Hepatocyte (in vitro differentiated cells): ENCODE results near the gene GANC.

Experiments
- EZH2 ChIP-seq: fragments of 200-600 bp; sonication (generic); IDR thresholded peaks from 2 replicates; pipeline ENCODE4 v1.6.1; 2016; ENCODE audit warnings: antibody characterized with exemption, mild to moderate bottlenecking, borderline replicate concordance
- EZH2phosphoT487 ChIP-seq: fragments of 200-600 bp; sonication (generic); IDR thresholded peaks from one replicate; pipeline ENCODE4 v1.6.1; 2018; ENCODE audit warnings: antibody characterized with exemption, mild to moderate bottlenecking, low read depth, moderate library complexity; ENCODE audit not compliant: unreplicated experiment, severe bottlenecking
- TF ChIP-seq, protein P1 (sequence below): fragments of 200-600 bp; sonication (generic); IDR thresholded peaks from 2 replicates; pipeline ENCODE4 v1.5.1; 2016; ENCODE audit warnings: antibody characterized with exemption, mild to moderate bottlenecking; ENCODE audit not compliant: poor library complexity

DNA sequence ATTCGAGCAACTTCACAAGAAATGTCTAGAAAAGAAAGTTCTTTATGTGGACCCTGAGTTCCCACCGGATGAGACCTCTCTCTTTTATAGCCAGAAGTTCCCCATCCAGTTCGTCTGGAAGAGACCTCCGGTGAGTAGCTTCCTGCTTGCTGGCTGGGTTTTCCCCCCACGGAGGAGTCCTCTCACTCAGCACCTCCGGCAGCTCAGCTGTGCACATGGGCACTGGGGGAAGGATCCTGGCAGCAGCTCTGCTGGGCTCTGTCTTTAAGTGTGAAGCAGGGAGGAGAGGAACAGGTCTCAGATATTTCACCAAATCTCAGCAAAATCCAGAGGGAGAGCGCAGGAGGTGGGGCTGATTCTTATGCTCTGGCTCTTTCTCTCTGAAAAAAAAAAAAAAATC, 87.0 kb downstream of the GANC start:
- TF ChIP-seq, protein P1, sequence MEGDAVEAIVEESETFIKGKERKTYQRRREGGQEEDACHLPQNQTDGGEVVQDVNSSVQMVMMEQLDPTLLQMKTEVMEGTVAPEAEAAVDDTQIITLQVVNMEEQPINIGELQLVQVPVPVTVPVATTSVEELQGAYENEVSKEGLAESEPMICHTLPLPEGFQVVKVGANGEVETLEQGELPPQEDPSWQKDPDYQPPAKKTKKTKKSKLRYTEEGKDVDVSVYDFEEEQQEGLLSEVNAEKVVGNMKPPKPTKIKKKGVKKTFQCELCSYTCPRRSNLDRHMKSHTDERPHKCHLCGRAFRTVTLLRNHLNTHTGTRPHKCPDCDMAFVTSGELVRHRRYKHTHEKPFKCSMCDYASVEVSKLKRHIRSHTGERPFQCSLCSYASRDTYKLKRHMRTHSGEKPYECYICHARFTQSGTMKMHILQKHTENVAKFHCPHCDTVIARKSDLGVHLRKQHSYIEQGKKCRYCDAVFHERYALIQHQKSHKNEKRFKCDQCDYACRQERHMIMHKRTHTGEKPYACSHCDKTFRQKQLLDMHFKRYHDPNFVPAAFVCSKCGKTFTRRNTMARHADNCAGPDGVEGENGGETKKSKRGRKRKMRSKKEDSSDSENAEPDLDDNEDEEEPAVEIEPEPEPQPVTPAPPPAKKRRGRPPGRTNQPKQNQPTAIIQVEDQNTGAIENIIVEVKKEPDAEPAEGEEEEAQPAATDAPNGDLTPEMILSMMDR: no peak
- no peak for TF ChIP-seq EZH2
- TF ChIP-seq EZH2phosphoT487: no peak
